ENCODE results near the gene KLHL22.

DNA sequence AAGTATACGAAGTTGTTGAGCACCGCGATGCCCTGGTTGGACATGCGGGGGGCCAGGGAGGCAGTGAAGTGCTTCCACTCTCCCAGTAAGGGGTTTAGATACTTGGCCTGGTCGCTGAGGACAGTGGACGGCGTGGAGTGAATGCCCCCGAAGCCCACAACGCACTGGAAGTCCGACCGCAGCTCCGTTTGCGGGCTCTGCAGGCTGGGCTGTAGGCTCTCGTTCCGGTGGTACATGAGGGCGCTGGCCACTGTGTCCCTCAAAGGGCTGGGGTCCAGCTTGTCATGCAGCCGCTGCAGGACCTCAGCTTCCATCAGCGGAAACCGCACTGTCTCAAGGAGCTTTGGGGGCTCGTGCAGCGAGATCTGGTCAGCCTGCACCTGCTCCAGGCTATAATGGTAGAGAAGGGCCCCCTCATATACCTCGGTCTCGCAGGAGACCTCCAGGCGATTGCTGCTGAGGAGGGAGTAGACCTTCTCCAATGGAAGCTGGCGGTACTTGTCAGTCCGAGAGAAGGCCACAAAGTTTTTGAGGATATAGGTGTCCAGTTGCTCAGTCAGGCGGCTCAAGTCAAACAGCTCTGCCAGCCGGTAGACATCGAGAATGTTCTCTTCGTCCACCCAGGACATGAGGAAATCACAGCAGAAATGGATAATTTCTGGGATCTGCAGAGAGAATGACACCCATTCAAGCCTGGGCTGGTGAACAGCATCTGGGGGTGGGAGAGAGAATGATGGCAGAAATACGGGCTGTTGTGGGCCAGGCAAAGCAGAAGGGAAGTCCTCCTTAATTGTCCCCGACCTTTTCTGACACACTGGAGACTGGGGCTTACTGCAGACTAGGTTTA, 30.5 kb downstream of the KLHL22 start:
- TF ChIP-seq, protein P1, sequence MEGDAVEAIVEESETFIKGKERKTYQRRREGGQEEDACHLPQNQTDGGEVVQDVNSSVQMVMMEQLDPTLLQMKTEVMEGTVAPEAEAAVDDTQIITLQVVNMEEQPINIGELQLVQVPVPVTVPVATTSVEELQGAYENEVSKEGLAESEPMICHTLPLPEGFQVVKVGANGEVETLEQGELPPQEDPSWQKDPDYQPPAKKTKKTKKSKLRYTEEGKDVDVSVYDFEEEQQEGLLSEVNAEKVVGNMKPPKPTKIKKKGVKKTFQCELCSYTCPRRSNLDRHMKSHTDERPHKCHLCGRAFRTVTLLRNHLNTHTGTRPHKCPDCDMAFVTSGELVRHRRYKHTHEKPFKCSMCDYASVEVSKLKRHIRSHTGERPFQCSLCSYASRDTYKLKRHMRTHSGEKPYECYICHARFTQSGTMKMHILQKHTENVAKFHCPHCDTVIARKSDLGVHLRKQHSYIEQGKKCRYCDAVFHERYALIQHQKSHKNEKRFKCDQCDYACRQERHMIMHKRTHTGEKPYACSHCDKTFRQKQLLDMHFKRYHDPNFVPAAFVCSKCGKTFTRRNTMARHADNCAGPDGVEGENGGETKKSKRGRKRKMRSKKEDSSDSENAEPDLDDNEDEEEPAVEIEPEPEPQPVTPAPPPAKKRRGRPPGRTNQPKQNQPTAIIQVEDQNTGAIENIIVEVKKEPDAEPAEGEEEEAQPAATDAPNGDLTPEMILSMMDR (IDR thresholded peaks at IDR 0.05; ENCODE audit: low read length): no peak
- TF ChIP-seq EZH2 (IDR thresholded peaks at IDR 0.05; ENCODE audit: borderline replicate concordance, low read length): no peak

All from OCI-LY1 (cell line).